ENCODE measurements around the gene BCAS1.
"Not testable (repeated sequence)": the region's sequence is repeated elsewhere in the genome, so short reads cannot be mapped to it uniquely, and the experiment has no call there.

The BCAS1 gene

DNA sequence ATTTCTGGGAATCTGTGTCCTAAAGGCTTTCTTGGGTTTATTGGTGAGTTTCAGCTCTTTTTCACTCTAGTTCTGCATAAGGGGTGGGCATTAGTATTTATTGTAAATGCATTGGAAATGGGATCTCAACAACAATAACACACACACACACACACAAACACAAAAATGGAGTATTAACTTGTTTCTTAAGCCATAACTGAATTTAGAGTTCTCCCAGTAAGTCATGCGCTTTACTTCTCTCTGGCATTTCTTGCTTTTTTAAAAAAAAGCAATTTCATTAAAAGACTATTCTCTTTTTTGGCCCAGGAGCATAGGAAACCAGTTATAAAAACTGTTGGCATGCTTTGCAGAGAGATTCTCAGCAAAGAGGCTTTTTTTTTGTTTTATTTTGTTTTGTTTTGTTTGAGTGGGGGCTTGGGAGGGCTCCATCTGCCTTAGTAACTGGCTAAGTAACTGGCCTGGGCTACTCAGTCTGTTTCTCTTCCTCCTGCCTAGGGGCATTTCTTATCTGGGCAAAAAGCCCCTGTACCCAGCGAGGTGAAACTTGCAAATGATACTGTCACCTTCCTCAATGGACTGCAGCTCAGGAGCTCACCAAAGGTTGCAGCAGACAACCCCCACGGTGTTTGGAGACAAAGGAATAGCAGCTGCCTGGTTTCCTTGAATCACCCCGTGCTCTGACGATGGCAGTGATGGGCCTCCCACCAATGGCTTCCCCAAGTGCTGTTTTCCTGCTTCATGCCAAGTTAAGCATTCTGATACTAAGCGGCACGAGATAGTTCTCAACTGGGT lies 128.5 kb downstream of the BCAS1 start:
- DNase-seq (ENCODE audit: low spot score) = no peak

DNA sequence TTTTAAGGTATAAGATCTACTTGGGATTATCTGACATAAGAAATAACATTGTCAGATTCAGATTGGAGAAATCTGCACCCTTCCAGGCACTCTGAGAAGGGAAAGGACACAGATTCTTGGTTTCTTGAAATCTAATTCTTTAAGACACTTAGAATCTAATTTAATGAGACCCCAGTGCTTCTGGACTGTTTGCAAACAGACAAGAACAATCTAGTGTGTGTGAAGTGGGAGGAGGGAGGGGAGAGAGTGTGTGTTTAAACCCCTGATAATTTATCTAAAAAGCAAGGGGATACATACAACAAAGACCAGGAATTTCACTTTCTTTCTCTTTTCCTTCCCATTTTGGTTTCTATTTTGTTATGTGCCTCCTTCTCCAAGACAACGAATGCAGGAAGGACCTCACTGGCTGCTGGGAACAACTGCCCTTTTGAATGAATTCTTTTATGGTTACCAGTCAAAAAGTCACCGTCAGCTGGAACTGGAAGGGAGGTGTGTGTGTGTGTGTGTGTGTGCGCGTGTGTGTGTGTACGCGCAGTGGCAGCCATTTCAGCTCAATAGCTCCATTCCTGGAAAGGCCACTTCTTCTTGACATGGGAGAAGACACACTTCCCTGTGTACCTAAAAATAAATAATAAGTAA lies 129.4 kb downstream of the BCAS1 start:
- peak; percentile 72 for DNase-seq (ENCODE audit: low spot score)

DNA sequence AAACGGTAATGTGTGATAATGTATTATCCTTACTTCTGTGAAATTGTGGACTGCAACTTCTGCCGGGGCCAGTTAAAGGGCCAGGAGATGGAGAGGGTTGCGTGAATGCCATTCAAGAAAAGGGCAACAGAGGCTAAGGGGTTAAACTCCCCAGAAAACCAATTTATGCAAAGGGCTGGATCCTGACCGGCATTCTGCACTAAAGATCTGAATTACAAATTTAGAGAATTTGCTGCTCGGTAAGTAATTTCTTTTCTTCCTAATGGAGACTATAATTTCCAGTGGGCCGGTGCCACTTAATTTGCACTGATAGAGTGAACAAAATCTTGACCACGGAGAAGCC lies 130.1 kb downstream of the BCAS1 start:
- DNase-seq (ENCODE audit: low spot score) = no peak

DNA sequence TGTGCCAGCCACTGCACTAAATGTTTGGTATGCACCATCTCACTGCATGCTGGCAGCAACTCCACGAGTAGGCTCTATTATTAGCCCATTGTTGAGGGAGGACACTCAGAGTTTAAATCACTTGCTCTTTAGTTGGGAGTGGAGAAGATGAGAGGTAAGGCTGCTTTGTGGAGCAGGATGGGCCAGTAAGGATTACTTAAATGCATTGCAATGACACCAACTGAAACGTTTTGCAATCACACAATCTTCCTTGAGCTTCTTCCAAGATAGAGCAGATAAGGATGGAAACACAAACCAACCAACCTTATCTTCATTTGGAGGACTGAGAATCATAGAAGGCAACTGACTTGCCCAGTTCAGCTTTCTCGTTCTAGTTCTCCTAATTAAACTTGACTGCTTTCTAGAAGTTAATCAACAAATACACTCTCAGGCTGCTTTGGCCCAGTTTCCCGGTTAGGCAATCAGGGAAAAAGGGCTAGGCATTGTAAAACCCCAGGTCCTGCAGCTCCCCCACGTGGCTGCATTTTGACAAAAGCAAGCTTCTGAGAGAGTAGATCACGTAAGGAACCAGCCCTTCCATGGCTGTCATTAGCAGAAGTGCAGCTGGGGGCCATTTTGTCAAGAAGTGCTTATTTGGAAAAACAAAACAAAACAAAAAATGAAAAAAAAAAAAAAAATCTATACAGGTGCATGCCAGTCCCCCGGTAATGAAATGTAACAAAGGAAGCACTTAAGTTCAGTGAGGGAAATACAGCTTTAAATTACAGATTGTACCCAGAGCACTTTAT lies 130.6 kb downstream of the BCAS1 start:
- peak; percentile 63 for DNase-seq (ENCODE audit: low spot score)

DNA sequence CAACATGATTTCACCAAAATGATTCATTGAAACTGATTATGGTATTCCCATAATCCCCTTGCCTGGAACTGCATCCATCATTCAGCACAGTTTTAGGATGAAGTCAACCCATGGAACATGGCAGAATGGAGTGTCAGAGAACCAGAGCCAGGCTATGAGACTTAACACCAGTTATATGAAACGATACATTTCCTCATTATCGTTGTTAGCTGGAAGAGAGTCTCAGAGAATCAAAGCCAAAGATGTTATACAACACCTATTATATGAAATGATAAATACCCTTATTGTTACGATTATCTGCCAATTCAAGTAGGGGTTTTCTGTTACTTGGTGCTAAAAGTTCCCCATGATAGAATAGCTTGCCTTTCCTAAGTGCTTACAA lies 131.2 kb downstream of the BCAS1 start:
- no peak for DNase-seq (ENCODE audit: low spot score)

DNA sequence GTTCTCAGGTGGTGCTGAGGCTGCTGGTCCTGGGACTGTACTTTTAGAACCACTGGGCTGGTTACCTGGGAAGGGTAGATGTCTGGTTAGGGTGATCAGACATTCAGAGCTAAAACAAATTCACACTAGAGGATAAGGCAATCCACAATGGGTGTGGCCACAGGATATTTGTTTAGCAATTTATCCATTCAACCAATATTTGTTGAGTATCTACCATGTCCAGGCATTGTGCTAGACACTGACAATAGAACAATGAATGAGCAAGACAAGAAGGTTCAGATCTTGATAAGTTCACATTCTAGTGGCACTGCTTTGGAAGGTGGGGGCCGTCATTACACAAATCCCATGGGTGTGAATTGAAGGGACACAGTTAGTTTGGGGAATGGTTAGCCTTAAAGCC lies 131.7 kb downstream of the BCAS1 start:
- DNase-seq (ENCODE audit: low spot score) = no peak

DNA sequence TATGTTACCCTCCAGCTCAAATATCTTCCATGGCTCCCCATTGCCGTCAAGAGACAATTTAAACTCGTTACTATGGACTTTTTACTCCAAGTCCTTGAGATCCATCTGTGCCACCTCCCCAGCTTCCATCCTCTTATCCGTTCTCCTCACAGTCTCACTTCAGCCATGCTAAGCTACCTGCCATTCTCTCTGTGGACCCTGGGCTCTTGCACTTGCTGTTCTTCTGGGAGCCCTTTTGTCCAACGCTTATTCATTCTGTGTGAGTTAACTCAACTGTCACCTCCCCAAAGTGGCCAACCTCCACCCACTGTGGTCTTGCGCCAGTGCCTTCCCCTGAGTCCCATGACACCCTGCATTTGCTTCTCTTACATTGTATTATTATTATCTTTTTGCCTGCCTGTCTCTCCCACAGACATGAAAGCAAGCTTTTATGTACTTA lies 132.4 kb downstream of the BCAS1 start:
- no peak for DNase-seq (ENCODE audit: low spot score)

DNA sequence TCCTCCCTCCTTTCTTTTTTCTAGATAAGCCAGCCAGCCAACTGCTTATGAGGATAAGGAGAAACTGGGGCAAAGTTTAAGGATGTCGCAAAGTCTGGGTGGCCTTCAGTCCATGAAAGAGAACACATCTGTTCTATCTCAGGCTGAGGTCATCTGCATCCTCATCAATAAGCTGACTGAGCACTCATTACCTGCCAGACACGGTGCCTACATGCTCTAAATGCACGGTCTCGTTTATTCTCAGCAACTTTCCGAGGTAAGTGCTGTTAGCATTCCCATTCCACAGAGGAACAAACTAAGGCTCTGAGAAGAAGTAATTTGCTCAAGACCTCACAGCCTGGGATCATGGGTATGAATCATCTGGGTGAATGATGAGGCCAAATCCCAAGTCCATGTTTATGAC lies 133.1 kb downstream of the BCAS1 start:
- DNase-seq (ENCODE audit: low spot score) = no peak

DNA sequence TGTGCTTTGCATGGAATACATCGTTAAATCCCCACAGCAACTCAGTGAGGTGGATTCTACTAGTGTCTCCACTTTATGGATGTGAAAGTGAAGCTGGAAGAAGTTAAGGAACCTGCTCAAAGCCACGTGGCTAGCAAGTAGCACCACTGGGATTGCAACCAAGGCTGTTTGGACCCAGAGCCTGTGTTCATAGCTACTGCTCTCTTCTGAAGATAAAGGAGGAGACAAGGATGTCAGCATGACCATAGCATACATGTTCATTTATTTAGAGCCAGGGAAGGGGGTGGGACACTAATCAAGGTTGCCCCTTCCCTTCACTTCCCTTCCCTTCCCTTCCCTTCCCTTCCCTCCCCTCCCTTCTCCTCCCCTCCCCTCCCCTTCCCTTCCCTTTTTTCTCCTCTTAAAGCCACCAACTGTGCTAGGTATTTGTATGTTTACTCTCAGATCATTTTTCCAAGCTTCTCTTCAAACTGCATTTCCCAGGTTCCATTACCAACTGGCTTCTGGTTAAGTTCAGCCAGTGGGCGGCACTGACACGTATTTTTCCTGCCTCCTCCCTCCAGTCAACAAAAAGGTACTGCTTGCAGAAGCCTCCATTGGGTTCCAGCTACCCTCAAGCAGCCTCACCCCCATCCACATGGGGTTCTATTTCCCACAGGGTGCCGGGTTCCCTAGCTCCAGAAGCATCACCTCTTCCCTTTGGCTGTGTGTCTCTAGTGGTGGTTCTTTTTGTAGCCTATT lies 134.9 kb downstream of the BCAS1 start:
- no peak for DNase-seq (ENCODE audit: low spot score)

DNA sequence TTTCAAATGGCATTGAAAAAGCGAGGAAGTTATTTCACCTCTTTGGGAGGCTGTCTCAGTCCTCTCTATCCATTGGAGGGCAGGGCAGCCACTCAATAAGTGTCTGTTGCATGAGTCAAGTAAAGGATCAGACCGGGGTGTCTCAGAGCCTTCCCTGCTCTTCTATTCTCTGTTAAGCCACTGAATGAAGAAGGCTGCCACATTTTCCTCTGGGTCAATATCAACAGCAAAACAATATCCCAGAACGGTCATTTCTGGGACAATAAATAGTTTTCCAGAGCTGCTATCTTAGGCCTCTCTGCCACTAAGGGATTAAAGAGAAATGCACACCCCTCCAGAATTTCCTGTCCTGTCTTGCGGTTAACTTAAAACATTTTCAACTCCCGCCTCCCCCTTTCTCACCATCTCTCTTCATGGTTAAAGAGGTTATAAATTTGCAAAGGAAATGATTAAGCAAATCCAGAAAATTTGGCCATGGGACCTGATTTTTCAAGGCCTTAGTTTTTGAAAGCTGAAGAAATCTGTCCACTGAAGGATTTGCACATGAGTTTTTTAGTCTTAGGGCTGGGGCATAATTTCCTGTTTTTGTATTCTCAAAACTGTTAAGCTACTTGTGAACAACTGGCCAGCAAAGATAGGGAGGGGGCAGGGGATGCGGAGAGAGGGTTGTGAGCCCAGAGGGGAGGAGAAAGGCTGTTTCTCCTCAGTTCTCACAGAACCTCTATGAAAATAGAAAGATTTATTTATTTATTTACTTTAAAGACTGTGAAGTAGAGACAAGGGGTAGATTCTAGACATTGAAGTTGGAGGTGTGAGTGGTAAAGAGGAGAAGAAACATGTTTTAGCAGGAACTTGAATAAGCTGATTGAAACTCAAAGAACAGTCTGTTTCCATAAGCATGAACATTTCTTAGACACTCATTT lies 135.7 kb downstream of the BCAS1 start:
- DNase-seq (ENCODE audit: low spot score) = peak; percentile 87

DNA sequence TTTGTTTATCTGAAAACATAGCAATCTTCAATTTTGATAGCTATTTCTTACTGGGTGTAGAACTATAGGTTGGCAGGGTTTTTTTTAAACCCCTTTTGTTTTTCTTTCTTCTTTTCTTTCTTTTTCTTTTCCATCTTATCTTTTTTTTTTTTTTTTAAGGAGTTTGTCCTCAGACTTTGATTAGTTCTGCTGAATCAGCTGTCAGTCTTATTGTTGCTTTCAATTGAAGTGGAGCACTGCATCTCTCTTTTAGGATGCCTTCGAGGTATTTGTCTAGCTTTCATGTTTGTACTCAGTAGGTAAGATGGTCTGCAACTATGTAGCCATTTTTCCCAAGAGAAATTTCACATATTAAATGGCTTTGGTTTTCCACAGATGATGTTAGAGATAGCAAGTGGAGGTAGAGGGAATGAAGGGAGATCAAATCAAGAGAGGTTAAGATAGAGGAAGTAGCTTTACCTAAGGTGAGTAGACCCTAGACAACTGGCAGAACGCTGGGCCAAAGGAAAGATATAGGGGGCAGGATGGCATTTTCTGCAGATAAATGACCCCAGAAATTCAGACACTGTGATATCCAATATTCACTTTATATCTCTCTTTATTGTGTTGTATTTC lies 137.1 kb downstream of the BCAS1 start:
- no peak for DNase-seq (ENCODE audit: low spot score)

DNA sequence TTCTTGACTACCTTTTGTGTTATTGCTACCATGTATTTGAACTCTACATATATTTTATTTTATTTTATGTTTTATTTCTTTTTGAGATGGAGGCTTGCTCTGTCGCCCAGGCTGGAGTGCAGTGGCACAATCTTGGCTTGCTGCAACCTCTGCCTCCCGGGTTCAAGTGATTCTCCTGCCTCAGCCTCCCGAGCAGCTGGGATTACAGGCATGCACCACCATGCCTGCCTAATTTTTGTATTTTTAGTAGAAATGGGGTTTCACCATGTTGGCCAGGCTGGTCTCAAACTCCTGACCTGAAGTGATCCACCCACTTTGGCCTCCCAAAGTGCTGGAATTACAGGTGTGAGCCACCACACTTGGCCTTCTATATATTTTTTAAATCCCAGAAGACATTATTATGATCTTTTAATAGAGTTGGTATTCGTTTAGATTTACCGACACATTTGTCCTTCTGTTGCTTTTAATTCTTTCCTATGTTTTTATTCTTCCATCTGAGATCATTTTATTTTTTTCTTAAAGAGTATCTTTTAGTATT lies 137.7 kb downstream of the BCAS1 start:
- DNase-seq (ENCODE audit: low spot score) = not testable (repeated sequence)

DNA sequence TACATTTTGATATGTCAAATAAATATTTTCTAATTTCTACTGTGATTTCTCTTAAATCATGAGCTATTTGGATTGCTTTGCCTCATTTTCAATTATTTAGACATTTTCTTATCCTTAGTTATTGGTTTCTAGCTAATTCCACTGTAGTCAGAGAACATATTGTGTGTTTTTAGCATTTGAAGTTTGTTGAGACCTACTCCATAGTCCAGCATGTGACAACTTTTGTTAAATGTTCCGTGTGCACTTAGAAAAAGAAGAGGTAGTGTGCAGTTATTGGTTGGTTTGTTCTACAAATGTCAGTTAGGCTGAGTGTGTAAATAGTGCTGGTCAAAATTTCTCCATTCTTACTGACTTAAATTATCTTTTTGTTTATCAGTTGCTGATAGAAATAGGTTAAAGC lies 138.8 kb downstream of the BCAS1 start:
- no peak for DNase-seq (ENCODE audit: low spot score)

DNA sequence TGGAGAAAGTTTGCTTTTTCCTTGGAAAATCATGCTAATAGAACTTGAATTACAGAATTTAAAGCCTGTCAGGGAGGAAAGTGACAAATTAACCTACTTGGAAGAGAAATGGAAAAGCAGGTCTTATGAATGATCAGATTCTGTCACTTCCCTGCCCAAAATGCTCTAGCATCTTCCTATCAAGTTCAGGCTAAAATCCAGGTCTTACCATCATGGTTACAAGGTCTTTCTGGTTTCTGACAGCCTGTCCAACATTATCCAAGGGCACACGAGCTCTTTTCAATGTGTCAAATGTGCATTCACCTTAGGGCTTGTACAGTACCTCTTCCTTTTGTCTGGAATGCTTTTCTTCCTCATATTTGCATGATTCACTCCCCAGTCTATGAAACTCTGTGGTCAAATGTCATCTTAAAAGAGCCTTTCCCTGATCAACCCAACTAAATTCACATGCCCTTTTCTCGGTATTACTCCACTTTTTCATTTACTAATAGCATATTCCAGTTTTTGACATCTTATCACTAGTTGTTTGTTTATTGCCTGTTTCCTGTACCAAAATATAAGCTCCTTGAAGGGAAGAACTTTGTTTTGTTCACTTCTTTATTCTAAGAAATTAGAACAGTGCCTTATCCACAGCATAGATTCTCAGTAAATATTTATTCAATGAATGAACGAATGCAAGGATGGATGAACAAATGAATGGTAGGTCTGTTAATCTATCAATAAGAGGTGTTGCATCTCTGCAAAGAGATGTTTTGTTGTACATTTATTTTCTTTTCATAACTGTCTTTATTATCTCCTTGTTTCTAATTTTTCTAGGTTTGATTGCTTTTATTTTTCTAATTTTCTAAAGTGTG lies 139.5 kb downstream of the BCAS1 start:
- peak; percentile 19 for DNase-seq (ENCODE audit: low spot score)

DNA sequence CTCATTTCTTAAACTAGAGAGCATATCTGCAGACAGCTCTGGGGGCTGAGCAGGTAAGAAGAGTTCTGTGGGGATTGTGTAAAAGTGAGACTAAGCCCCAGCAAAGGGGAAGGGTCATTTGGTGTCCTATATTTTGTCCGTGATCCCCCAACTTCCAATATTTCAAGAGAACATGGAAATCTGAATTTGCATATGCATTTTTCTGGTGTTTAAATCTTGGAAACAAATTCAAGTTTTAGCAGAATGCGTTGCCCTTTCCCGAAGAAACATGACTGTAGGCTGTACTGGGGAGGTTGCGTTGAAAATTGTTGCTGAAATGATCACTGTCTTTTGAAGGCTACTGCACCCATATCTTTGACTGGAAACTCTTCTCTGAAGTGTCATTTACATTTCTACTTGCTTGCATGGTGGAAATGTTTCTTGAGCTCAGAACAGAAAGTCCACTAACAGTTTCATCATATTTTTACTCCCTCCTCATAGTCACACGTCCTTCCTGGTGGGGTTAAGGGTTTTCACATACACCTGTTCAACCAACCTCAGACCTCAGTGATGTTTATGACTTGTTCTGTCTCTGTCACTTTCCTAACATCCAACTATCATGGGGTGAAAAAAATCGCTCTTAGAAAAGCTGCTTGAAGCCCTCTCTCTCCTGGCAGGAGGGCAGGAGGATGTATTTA lies 140.3 kb downstream of the BCAS1 start:
- no peak for DNase-seq (ENCODE audit: low spot score)

DNA sequence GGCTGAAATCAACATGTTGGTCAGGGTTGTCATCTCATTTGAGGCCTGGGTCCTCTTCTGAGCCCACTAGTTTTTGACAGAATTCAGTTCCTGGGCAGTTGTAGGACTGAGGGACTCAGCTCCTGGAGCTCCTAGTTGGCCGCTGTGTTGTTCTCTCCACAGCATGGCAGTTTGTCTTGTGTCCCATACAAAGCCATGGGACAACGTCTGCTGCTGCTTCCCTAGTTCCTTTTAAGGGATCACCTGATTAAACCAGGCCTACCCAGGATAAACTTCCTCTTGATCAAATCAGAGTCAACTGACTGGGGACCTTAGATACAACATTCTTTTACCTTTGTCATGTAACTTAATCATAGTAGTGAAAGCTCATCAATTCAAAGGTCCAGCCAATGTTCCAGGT lies 141.0 kb downstream of the BCAS1 start:
- DNase-seq (ENCODE audit: low spot score) = no peak

DNA sequence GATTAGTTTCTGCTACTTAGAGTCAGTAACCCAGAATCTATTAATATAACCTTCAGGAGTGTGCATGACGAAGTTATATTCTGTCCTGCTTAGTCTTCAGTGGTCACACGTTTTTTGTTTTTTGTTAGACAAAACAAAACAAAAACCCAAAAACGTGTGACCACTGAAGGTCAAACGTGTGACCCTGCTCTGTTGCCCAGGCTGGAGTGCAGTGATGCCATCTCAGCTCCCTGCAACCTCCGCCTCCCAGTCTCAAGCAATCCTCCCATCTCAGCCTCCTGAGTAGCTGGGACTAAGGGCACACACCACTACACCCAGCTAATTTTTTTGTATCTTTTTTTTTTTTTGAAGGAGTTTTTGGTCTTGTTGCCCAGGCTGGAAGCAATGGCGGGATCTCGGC lies 142.4 kb downstream of the BCAS1 start:
- no peak for DNase-seq (ENCODE audit: low spot score)

DNA sequence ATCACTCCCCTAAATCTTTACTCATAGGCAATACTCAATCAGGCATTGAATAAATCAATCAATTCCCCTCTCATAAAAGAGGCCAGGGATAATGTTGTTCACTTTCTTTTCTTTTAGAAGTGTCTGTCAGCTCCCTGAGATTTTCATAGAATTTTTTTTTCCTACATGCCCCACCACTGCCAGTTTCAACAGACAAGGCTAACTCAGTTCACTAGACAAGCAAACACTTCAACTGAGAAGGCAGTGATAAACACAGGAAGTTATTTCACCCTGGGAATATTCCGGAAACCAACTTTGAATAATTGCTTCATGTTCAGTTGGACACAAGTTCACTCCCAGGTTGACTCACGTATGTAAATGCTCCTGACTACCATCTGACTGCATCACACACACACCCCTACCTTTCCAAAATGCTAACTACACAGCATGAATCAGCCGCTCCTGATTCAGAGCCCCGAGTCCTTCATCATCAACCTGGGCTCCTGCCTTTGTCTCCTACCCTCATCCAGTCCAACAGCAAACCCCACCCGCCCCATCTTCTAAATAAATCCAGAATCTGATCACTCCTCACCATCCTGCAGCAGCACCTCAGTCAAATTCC lies 143.9 kb downstream of the BCAS1 start:
- DNase-seq (ENCODE audit: low spot score) = peak; percentile 53
